ENCODE measurements around the gene DDX41. TPM values are rescaled to one million over a fixed set of nuclear protein-coding genes. Genes with fewer than 3 reads are reported as not detected.

The DDX41 gene
- total and polyA plus RNA-seq, 2 of the 13 experiments (the other 11 are each of a cell fraction or from before 2014, with no cell fraction given) = 62.8 to 105 TPM

GRCh38 chr5:177526791-177527190 is 10.0 kb upstream of the DDX41 start (continued):
- TF ChIP-seq, protein P1, sequence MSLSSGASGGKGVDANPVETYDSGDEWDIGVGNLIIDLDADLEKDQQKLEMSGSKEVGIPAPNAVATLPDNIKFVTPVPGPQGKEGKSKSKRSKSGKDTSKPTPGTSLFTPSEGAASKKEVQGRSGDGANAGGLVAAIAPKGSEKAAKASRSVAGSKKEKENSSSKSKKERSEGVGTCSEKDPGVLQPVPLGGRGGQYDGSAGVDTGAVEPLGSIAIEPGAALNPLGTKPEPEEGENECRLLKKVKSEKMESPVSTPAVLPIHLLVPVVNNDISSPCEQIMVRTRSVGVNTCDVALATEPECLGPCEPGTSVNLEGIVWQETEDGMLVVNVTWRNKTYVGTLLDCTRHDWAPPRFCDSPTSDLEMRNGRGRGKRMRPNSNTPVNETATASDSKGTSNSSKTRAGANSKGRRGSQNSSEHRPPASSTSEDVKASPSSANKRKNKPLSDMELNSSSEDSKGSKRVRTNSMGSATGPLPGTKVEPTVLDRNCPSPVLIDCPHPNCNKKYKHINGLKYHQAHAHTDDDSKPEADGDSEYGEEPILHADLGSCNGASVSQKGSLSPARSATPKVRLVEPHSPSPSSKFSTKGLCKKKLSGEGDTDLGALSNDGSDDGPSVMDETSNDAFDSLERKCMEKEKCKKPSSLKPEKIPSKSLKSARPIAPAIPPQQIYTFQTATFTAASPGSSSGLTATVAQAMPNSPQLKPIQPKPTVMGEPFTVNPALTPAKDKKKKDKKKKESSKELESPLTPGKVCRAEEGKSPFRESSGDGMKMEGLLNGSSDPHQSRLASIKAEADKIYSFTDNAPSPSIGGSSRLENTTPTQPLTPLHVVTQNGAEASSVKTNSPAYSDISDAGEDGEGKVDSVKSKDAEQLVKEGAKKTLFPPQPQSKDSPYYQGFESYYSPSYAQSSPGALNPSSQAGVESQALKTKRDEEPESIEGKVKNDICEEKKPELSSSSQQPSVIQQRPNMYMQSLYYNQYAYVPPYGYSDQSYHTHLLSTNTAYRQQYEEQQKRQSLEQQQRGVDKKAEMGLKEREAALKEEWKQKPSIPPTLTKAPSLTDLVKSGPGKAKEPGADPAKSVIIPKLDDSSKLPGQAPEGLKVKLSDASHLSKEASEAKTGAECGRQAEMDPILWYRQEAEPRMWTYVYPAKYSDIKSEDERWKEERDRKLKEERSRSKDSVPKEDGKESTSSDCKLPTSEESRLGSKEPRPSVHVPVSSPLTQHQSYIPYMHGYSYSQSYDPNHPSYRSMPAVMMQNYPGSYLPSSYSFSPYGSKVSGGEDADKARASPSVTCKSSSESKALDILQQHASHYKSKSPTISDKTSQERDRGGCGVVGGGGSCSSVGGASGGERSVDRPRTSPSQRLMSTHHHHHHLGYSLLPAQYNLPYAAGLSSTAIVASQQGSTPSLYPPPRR (CRISPR knock-in tag; IDR thresholded peaks at IDR 0.05; ENCODE audit: borderline replicate concordance) = no peak
- TF ChIP-seq KMT2A (CRISPR knock-in tag; IDR thresholded peaks at IDR 0.05) = no peak

- ATAC-seq (no peak), DNase-seq (ENCODE audit: low spot score) (no peak), FAIRE-seq (no peak)
- H3K27me3 ChIP-seq (ENCODE audit: control insufficient read depth in 1 of 2, insufficient read depth in 2 of 2, low read length in 2 of 2) = no peaks in the 10 kb centered on the region
- TF ChIP-seq ATM (IDR thresholded peaks at IDR 0.05; ENCODE audit: borderline replicate concordance) = no peak
- no peak for TF ChIP-seq THAP11 (CRISPR knock-in tag; IDR thresholded peaks at IDR 0.05)
- TF ChIP-seq SOX13 (IDR thresholded peaks at IDR 0.05) = no peak
- TF ChIP-seq SOX13 (CRISPR knock-in tag; conservative IDR thresholded peaks at IDR 0.05 in 1 of 2, IDR thresholded peaks at IDR 0.05 in 1 of 2) = no peak
- no peak for TF ChIP-seq NKX3-1 (CRISPR knock-in tag; IDR thresholded peaks at IDR 0.05)
- no peak for TF ChIP-seq ZNF546 (CRISPR knock-in tag; conservative IDR thresholded peaks at IDR 0.05)
- TF ChIP-seq DNMT3B (CRISPR knock-in tag; conservative IDR thresholded peaks at IDR 0.05) = no peak
- no peak for TF ChIP-seq RFXANK (CRISPR knock-in tag; IDR thresholded peaks at IDR 0.05)
- TF ChIP-seq RARA (CRISPR knock-in tag; IDR thresholded peaks at IDR 0.05) = no peak
- TF ChIP-seq POLR2A (IDR thresholded peaks at IDR 0.05; ENCODE audit: insufficient read depth in 1 of 2, low read depth in 2 of 2, low read length in 2 of 2) = no peak
- H3K4me3 ChIP-seq (replicated peaks in 1 of 3; ENCODE audit: insufficient read depth in 1 of 3, low read depth in 2 of 3, low read length in 3 of 3) = no peak overlapping the region
- H3K4me2 ChIP-seq (ENCODE audit: low read depth, low read length) = no peak overlapping the region
- no peaks in the 10 kb centered on the region for H3K9me3 ChIP-seq (ENCODE audit: low read length)
- H4K20me1 ChIP-seq (ENCODE audit: insufficient read depth, low read length) = no peaks in the 10 kb centered on the region
- ChIA-PET CTCF (ENCODE audit: low intra/inter-chr PET ratio, low total read pairs) (no interaction called here), POLR2A (no interaction called here)
- no peak overlapping the region for H3K27ac ChIP-seq (ENCODE audit: extremely low read length, insufficient read depth, low read length)
- WGBS (ENCODE audit: low lambda C conversion rate) = 93% methylated on average over 4 of the region's 4 CpGs
- in situ Hi-C loops (cut with HindIII; ENCODE audit: extremely low pct_ligation_motif_present, low pct_unique_long_range_greater_than_20kb) (no loop called here), intact Hi-C loops (cut with micrococcal nuclease; ENCODE audit: unreplicated experiment) (no loop called here)
- no peaks in the 10 kb centered on the region for H3K4me1 ChIP-seq (ENCODE audit: insufficient read depth, low read length)
- no peak overlapping the region for H3K9ac ChIP-seq (ENCODE audit: insufficient read depth, low read depth, low read length)
- H3K79me2 ChIP-seq (ENCODE audit: insufficient read depth, low read length) = no peaks in the 10 kb centered on the region
- no peak overlapping the region for H2AFZ ChIP-seq (ENCODE audit: low read length)
- peaks cover 39 to 86% of the 10 kb centered on the region in 2 experiments for H3K36me3 ChIP-seq (replicated peaks in 1 of 2; ENCODE audit: control insufficient read depth in 1 of 2, insufficient read depth in 2 of 2, low read length in 2 of 2)
- no TSS peak for BruUV-seq (replicated peaks)
These were observed 9.4 kb upstream of the DDX41 start for GRCh38 chr5:177526191-177526590.

Measured in HepG2 (cell line).